ENCODE results near the gene POU2F3.
A peak's percentile ranks its signal among the peaks of the same experiment; 100 is the strongest.

The POU2F3 gene

GRCh38 chr11:120344302-120345004 lies 104.5 kb downstream of the POU2F3 start:
- DNase-seq: peak; percentile 50

GRCh38 chr11:120346233-120346632 lies 106.3 kb downstream of the POU2F3 start:
- no peak for DNase-seq

GRCh38 chr11:120350637-120351036 lies 110.7 kb downstream of the POU2F3 start:
- no peak for DNase-seq

GRCh38 chr11:120352405-120352804 lies 112.5 kb downstream of the POU2F3 start:
- no peak for DNase-seq

- DNase-seq: no peak
Observed at GRCh38 chr11:120354068-120354467, 114.1 kb downstream of the POU2F3 start.

GRCh38 chr11:120354779-120355178 lies 114.8 kb downstream of the POU2F3 start:
- no peak for DNase-seq

- no peak for DNase-seq
Observed at GRCh38 chr11:120357620-120358019, 117.7 kb downstream of the POU2F3 start.

- DNase-seq: no peak
Observed at GRCh38 chr11:120358729-120359128, 118.8 kb downstream of the POU2F3 start.

- no peak for DNase-seq
Observed at GRCh38 chr11:120363436-120363835, 123.5 kb downstream of the POU2F3 start.

- no peak for DNase-seq
Observed at GRCh38 chr11:120365512-120365911, 125.6 kb downstream of the POU2F3 start.

Data from NK-92 treated with Interleukin-12 subunit alpha and Interleukin-12 subunit beta, amount 100 ng/mL, for 24 hours (cell line).